Effector memory CD4-positive, alpha-beta T cell (primary cell): ENCODE results near the gene STRN3.

Experiments used
- DNase-seq, 3 donors: peaks; one replicate each; pipeline ENCODE4 v3.0.0-alpha.2; 2020
- H3K27ac ChIP-seq: 2 replicates; pipeline ENCODE4 v1.7.0; 2013; ENCODE audit warnings: mild to moderate bottlenecking, low read length, moderate library complexity; ENCODE audit not compliant: insufficient read depth, poor library complexity, severe bottlenecking
- H3K27me3 ChIP-seq: replicated peaks from 2 replicates; pipeline ENCODE4 v1.7.0; 2013; ENCODE audit warnings: mild to moderate bottlenecking, low read length; ENCODE audit not compliant: insufficient read depth, control insufficient read depth, poor library complexity, severe bottlenecking
- H3K36me3 ChIP-seq: 2 replicates; pipeline ENCODE4 v1.7.0; 2013; ENCODE audit warnings: mild to moderate bottlenecking, low read length, moderate library complexity; ENCODE audit not compliant: control insufficient read depth, insufficient read depth
- H3K4me1 ChIP-seq: 2 replicates; pipeline ENCODE4 v1.7.0; 2013; ENCODE audit warnings: low read length, mild to moderate bottlenecking; ENCODE audit not compliant: control insufficient read depth, insufficient read depth, poor library complexity, severe bottlenecking
- H3K4me3 ChIP-seq: 2 replicates; pipeline ENCODE4 v1.7.0; 2013; ENCODE audit warnings: low read length, low read depth, mild to moderate bottlenecking; ENCODE audit not compliant: insufficient read depth, poor library complexity, severe bottlenecking
- H3K9me3 ChIP-seq: 2 replicates; pipeline ENCODE4 v1.7.0; 2013; ENCODE audit warnings: mild to moderate bottlenecking, low read length, moderate library complexity; ENCODE audit not compliant: control insufficient read depth

STRN3 gene

DNA sequence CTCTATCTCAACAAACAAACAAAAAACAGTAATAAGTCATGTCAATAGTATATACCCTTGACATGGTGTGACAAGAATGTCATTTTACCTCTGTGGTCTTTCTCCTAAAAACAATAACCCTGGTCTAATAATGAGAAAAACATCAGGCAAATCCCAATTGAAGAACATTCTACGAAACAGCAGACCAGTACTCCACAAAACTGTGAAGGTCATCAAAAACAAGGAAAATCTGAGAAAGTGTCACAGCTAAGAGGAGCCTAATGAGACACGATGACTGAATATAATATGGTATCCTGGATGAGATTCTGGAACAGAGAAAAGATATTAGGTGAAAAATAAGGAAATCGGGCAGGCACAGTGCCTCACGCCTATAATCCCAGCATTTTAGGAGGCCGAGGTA, 157.4 kb downstream of the STRN3 start:
- no peak for DNase-seq
- H3K27me3 ChIP-seq = peaks cover 3% of the 10 kb centered on the region
- H3K27ac ChIP-seq = no peak overlapping the region
- no peaks in the 10 kb centered on the region for H3K9me3 ChIP-seq
- no peak overlapping the region for H3K4me3 ChIP-seq
- no peaks in the 10 kb centered on the region for H3K36me3 ChIP-seq
- no peaks in the 10 kb centered on the region for H3K4me1 ChIP-seq

DNA sequence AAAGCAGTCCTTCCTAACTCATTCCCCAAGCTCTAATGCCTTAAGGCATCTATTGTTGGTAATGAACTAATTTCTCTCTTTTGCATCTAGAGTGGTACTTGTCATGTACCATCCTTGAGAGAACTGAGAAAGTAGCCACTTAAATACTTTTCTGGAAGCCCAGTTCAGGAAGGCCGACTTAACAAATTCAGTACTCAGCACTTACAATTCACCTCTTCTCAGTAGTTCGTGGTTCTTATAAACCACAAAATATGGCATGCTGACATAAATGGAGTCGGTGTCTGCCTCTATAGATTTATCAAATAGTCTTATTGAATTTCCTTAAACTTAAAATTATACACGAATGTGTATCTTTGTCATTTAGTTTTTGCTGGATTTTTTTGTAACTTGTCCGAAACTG, 161.2 kb downstream of the STRN3 start:
- no peak overlapping the region for H3K27ac ChIP-seq
- no peaks in the 10 kb centered on the region for H3K4me1 ChIP-seq
- no peak for DNase-seq
- H3K9me3 ChIP-seq = no peaks in the 10 kb centered on the region
- H3K36me3 ChIP-seq = no peaks in the 10 kb centered on the region
- H3K4me3 ChIP-seq = no peak overlapping the region
- no peaks in the 10 kb centered on the region for H3K27me3 ChIP-seq

DNA sequence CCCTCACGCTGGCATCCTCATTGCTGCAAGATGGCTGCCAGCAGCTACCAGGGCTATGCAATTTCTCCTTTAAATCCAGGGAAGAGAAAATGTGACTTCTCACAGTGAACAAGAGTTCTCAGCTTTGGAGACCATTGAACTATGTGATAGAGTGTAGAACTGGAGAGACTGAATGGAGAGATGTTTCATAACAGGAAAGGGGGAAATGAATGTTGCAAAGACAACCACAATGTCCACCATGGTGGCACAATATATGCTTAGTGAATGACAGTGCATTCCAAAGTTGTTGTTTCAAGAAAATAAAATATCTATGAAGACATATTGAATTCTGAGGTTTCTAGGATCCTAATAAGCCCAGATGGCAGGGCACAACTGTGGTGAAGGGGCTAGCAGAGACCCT, 165.0 kb downstream of the STRN3 start:
- Histone ChIP-seq H3K36me3 (no peaks in the 10 kb centered on the region), H3K9me3 (no peaks in the 10 kb centered on the region), H3K27ac (no peak overlapping the region), H3K4me1 (no peaks in the 10 kb centered on the region), H3K27me3 (no peaks in the 10 kb centered on the region), H3K4me3 (no peak overlapping the region)
- DNase-seq = no peak

DNA sequence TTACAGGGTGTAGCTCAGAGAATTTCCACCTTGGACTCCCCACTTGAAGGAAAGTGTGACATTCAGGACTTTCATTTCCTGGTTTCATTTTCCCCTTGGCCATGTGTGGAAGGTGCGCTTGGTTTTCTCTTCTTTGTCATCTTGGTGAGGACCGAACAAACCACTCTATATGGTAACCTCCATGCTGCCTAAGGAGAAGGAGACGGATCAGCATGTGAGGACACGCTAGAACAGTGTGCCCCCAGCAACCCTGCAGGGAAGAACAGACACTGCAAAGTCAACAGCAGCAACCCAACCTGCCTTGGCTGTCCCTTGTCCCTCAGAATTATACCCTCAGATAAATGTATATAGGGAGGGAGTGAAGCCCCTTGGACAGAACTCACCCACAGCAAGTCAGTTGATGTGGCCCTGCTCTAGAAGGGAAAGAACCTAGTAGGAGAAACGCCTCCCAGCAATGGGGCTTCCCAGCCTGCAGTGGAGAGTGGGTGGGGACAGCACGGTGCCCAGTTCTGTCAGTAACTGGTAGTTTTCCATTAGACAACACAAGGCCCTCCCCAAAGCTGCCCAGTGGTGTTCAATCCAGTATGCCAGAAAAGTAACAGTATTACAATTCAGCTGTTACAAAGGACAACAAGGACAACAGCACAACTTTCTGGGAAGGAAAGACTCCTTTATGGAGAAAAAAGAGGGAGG, 170.7 kb downstream of the STRN3 start:
- Histone ChIP-seq H3K27me3 (no peaks in the 10 kb centered on the region), H3K27ac (no peak overlapping the region), H3K36me3 (no peaks in the 10 kb centered on the region), H3K4me3 (no peak overlapping the region), H3K9me3 (no peaks in the 10 kb centered on the region), H3K4me1 (no peaks in the 10 kb centered on the region)
- no peak for DNase-seq

DNA sequence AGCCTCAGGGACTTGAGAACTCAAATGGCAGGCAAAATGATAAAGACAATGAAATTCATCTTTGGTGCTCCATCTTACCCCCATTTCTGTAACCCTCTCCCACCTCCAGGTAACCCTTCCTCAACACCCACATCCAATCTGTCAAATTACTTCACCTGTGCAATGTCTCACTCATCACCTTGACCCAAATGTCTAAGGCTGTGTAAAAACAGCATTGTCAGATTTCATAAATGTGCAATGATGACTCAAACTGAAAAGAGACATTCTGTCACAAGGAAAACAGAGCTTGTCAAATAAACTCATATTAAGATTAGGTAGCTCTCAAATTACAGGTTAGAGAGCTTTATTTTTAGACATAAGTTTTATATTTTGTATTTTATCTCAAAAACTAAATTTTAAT, 171.7 kb downstream of the STRN3 start:
- no peaks in the 10 kb centered on the region for H3K9me3 ChIP-seq
- H3K4me3 ChIP-seq = no peak overlapping the region
- no peak for DNase-seq
- no peaks in the 10 kb centered on the region for H3K36me3 ChIP-seq
- no peaks in the 10 kb centered on the region for H3K27me3 ChIP-seq
- no peaks in the 10 kb centered on the region for H3K4me1 ChIP-seq
- H3K27ac ChIP-seq = no peak overlapping the region

DNA sequence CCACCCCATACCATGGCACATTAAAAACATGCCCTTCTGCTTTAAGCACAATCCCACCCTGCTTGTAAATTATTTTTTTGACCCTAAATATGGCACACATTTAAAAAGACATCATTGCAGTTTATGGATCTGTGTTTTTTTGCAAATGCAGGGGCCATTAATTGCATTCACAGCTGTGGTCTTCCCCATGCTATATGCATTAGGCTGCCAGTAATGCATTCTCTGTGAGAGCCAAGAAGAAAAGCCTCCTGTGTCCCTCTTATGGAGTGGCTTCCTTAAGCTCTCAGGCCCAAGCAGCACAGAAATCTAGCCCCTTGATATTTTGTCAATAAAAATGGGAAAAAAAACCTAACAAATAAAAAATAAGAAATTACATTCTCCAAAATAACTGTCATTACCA, 172.2 kb downstream of the STRN3 start:
- Histone ChIP-seq H3K27ac (no peak overlapping the region), H3K27me3 (no peaks in the 10 kb centered on the region), H3K9me3 (no peaks in the 10 kb centered on the region), H3K4me3 (no peak overlapping the region), H3K36me3 (no peaks in the 10 kb centered on the region), H3K4me1 (no peaks in the 10 kb centered on the region)
- DNase-seq = no peak

DNA sequence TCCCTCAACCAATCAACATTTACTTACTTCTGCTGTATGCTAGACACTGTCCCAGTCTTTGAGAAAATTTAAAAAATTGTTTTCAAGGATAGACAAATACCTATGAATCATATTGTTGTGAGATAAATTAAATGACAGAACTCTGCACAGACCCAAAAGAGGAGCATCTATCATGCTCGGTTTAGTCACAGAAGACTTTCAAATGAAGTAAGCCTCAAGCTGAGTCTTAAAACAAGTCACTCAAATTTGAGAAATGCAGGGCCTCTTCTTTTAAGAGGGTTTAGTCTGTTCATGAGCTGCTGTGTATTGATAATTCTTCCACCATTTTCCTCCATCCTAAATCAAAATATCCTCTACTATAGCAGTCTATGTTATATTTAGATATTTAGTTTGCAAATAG, 176.2 kb downstream of the STRN3 start:
- Histone ChIP-seq H3K36me3 (no peaks in the 10 kb centered on the region), H3K9me3 (no peaks in the 10 kb centered on the region), H3K27me3 (peaks cover 4% of the 10 kb centered on the region), H3K27ac (no peak overlapping the region), H3K4me3 (no peak overlapping the region), H3K4me1 (no peaks in the 10 kb centered on the region)
- DNase-seq = no peak

DNA sequence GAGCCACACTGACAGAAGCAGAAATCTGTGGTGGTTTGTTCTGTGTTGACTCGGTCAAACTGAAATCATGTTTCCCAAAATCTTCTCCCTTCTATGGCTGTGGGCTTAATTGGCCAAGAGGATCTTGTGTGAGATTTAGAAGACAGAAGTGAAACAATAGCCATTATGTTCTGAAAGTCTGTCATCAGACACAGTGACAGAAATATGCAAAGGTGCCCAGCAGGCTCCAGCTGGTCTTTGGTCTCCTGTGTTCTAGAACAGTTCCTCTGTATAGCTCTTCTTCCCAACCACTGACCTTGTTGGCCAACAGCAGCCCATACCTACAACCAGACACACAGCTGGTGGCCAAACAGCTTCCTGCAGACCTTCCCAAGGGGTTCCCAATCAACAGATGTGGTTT, 176.8 kb downstream of the STRN3 start:
- Histone ChIP-seq H3K4me3 (no peak overlapping the region), H3K27ac (no peak overlapping the region), H3K36me3 (no peaks in the 10 kb centered on the region), H3K9me3 (no peaks in the 10 kb centered on the region), H3K4me1 (no peaks in the 10 kb centered on the region), H3K27me3 (peaks cover 4% of the 10 kb centered on the region)
- DNase-seq = no peak

DNA sequence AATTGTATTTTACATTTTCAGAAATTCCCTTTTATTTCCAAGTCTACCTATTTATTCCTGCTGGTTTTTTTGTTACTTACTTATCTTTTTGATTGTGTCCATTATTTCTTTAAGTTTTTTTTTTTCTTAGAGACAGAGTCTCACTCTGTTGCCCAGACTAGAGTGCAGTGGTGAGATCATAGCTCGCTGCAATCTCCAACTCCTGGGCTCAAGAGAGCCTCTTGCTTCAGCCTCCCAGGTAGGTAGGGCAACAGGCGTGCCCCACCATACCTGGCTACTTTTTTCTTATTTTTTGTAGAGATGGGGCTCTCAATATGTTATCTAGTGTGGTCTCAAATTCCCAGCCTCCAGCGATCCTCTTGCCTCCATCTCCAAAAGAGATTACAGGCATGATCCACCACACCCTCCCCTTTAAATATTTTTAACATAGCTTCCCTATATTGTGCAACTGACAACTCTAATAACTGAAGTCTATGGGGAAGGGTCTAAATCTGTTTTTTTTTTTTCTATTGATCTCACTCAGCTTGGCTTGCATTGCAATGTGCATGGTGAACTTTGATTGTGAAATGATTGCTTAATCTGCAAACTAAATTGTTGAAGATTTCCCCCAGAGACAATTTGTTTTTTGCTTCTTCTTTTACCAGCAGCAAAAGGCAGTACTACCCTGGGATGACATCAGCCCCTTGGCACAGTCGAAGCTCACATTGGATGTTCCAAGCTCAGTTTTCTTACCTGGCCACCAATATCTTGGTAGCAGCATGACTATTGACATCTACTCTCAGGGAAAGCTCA, 177.5 kb downstream of the STRN3 start:
- Histone ChIP-seq H3K27me3 (peaks cover 4% of the 10 kb centered on the region), H3K4me1 (no peaks in the 10 kb centered on the region), H3K36me3 (no peaks in the 10 kb centered on the region), H3K4me3 (no peak overlapping the region), H3K27ac (no peak overlapping the region), H3K9me3 (no peaks in the 10 kb centered on the region)
- DNase-seq = no peak
